Stimulated activated CD4-positive, alpha-beta T cell treated with anti-CD3 and anti-CD28 coated beads, Interleukin-2, amount 100 ng/mL, for 4 hours (primary cell): Measurements from ENCODE around the gene LGALS3.

Source experiments
- DNase-seq: peaks from one replicate; pipeline ENCODE4 v3.0.0-alpha.2; 2020; ENCODE audit warnings: low read depth

Gene LGALS3

DNA sequence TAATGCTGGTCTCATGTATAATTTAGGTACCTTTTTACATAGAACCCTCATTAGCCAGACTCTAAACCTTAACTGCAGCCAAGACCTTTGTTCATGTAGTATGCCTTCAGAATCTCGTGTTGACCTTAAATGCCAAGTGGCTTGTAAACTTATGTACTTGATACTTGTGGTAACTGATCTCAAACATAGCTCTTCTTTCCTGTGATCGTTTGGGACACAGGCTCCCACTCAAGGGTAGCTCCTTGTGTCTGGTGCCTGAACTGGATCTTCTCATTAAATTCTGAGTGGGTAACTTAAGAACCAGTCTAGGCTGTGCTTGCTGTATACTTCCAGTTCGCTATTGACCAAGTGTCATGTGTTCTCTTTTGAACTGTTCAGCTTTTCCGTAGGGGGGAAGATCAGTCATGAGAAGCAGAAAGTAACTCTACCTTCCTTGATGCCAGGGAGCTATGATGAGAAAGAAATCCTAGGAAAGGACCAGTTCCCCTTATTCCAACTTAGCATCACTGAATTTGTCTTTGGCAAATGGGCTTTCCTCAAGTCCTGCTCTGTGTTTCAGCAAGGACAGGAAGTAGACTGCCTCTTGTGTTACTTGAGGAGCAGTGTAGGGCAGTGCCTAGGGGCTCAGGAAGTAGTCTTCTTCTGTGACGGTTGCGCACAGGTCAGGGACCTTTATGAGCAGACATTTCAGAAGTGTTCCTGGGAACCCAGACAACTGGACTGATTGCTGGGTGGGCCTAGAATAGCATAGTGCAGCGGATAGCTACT is 2.5 kb downstream of the LGALS3 start:
- no peak for DNase-seq

DNA sequence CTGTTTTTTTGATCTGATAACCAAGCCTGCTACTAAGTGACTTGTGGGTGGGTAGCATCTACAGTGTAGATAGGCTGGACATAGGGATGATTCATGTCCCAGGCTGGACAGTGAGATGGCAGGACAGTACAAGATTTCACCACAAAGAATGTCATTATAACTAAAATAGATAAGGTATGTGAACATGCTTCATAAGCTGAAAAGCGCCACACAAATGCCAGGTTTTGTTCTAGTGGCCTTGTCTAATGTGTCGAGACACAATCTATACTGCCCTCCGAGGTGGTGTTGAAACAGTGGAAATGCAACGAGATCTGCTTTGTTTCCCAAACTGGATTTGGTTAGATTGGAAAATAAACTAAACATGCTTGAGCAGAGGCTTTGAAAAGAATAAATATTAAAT is 4.4 kb downstream of the LGALS3 start:
- DNase-seq = no peak

GRCh38 chr14:55136241-55136640 is 7.2 kb downstream of the LGALS3 start:
- DNase-seq = no peak

- no peak for DNase-seq
These were observed 8.1 kb downstream of the LGALS3 start for GRCh38 chr14:55136885-55137786.

DNA sequence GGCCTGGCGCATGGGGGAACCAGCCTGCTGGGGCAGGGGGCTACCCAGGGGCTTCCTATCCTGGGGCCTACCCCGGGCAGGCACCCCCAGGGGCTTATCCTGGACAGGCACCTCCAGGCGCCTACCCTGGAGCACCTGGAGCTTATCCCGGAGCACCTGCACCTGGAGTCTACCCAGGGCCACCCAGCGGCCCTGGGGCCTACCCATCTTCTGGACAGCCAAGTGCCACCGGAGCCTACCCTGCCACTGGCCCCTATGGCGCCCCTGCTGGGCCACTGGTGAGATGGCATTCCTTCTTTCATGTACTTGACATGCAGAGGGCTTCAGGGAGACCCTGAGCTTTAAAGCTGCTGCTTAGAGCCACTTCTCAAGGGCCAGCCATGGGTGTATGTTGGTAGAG is 9.0 kb downstream of the LGALS3 start:
- DNase-seq = no peak

DNA sequence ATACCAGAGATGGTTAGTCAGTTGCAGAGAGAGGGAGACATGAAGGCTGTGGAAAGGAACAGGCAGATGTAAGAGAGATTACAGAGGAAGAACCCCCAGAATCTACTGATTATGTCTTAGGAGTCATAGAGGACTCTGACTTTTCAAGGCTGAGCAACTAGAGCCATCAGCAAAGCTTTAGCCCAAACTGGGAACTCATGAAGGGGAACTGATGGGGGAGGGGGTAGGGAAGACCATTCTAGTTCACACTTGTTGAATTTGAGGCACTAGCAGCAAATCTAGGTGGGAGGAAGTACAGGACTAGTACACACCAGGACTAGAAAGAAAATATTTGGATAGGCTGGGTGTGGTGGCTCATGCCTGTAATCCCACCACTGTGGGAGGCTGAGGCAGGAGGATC is 10.1 kb downstream of the LGALS3 start:
- no peak for DNase-seq

DNA sequence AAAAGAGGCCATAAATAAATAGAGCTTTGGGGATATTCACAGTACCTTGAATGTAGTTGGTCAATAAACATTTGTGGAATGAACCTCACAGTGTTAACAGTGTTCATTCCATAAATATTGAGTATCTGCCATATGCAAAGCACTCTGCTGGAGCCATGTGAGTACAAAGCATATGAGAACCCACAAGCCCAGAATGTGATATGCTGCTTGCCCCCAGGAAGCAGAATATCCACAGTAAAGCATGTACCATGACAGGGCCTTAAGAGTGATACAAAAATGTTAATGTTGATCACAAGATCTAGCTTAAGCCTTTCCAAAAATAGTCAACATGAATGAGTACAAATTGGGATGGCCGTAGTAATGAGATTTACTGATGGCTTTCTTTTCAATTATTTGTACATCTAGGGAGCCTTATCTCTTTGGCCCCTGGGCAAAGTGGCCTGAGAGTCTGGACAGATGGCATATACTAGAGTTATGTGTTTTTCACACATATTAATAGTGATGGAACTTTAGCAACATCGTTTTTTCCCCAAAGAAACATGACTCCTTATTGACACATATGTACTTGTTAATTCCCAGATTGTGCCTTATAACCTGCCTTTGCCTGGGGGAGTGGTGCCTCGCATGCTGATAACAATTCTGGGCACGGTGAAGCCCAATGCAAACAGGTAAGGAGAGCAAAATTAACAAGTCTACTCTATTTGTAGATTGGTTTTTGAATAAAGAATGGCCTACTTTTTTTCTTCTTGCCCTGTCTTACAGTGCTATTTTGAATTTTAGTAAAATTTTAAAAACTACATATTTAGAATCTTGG is 10.9 kb downstream of the LGALS3 start:
- no peak for DNase-seq

DNA sequence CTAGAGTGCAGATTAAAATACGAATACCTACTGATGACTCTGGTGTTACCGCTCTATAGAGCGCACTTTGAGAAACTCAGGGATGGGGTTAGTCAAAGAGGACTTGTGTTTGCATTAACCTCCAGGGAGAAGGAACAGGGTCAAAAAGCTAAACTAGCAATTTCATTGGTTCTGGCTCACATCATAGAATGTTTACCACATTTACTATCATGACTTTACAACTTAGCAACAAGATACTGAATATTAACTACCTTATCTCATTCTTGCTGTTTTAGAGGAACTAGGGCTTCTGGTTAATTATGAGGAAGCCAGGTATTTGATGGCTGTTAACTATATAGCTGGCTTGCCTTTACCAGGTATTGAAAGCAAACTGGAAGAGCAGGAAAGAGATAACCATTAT is 12.8 kb downstream of the LGALS3 start:
- DNase-seq = no peak

GRCh38 chr14:55142466-55142865 is 13.4 kb downstream of the LGALS3 start:
- no peak for DNase-seq

DNA sequence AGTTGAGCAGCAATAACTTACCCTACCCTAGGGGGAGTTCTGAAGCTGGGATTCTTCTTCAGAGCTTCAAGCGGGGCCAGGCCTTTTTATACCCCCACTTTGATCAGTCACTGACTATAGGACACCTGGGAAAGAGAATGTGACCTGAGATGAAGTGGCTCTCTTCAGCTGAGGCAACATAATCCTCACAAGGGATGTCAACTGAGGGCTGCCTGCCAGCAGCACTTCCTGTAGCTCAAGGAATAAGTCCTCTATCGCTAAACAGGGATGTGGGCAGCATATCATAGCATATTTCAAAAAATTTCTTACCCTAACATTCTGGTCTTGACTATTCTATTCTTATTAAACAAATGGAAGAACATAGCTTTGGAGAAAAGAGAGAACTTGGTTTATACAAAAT is 17.4 kb downstream of the LGALS3 start:
- DNase-seq = no peak

DNA sequence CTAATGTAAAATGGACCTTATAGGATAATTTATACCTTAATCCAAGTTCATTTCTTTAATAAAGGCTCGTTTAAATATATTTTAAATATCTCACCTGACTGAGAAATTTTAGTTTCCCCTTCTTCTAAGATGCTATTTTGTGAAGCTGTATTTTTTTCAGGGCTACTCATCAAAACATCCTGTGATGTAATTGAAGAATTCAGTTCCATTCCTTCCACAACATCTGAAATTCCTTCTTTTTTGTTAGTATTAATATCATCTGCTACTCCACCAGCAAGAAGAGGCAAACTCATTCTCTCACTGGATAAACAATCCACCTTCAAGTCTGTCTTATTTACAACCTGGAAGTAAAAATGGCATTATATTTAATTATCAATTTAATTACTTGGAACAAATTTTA is 22.5 kb downstream of the LGALS3 start:
- DNase-seq = no peak

DNA sequence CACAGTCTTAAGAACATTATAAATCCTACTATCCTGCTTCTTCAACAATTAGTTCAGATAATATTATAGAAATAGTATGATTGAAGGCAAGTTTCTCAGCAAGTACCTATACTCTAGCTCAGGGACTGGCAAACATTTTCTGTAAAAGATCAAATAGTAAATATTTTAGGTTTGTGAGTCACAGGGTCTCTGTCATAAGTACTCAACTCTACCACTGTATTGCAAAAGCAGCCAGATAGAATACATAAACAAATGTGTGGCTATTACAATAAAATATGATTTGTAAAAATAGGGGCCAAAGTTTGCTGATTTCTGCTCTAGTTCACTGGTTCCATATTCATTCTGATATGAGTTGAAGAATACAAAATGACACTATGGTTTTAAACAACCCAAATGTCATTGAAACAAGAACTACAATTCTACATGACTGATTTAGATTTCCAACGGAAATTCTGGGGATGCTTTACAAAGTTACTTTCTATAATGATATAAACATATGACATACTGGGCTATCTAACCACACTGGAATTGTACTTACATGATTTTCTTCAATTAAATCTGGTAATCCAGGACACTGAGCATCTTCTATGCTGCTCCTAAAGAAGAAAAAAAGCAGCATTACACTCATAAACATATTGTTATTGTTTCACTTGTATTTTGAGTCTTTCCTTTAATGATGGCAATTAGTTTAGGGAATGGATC is 23.2 kb downstream of the LGALS3 start:
- no peak for DNase-seq

DNA sequence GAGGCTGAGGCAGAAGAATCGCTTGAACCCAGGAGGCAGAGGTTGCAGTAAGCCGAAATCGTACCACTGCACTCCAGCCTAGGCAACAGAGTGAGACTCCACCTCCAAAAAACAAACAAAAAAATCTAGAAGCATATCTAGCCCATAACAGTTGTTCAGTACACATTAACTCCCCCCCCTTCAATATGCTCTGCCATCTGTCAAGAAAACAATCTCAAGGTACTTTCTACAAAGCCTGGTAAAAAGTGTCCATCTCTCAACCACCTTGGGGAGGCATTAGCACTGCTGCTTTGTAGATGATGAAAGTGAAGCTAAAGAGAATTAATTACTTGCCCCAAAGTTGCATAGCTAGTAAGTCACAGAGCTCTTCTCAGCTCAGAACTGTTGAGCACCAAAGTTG is 24.9 kb downstream of the LGALS3 start:
- DNase-seq = no peak

- no peak for DNase-seq
These were observed 28.0 kb downstream of the LGALS3 start for GRCh38 chr14:55157080-55157479.

GRCh38 chr14:55158412-55158811 is 29.4 kb downstream of the LGALS3 start:
- DNase-seq = no peak

DNA sequence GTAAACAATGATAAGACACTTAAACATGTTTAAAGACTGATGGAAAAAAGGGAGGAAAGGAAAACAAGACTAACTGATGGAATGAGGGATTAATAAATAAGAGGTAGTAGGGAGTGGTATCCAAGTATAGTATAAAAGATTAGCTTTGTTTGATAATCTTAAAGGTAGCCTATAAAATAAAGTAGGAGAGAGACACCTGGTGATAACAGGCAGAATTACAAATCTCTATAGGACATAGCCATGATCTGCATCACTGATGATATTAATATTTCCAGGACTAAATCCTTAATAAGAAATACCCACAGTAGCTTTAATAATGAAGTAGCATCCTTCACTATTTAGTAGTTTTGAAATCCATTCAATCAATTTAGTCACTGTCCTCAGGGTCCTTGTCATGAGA is 31.9 kb downstream of the LGALS3 start:
- DNase-seq = no peak

DNA sequence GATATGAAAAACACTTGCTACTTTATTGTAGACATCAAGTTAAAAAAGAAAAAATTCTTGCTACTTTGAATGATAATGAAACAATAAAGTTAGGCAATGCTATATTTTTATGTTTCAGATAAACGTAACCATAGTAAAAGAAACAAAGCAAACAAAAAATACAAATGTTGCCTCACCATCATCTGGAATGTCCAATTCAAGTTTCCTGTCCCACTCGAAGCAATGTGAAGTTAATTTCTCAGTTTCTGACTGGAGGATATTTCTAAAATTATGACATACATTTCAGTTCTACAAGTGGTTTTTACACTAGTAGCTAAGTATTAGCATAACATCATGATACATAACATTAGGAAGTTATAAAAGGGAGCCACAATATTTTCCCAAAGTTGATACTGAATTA is 41.5 kb downstream of the LGALS3 start:
- DNase-seq = no peak

DNA sequence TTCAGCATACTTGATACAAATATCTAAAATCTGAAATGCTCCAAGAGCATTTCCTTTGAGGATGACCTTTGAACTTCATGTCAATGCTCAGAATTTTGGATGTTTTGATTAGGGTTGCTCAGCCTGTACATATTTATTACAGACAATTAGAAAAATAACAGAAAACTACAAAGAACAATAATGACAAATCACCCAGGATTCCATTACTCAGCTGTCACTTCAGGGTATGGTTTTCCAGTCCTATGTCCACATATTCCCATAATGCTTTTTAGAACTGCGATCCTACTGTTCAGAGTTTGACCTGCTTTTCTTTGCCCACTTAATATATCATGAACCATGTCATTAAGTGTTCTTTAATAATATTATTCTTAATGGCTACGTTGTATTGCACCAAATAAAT is 51.0 kb downstream of the LGALS3 start:
- DNase-seq = no peak

DNA sequence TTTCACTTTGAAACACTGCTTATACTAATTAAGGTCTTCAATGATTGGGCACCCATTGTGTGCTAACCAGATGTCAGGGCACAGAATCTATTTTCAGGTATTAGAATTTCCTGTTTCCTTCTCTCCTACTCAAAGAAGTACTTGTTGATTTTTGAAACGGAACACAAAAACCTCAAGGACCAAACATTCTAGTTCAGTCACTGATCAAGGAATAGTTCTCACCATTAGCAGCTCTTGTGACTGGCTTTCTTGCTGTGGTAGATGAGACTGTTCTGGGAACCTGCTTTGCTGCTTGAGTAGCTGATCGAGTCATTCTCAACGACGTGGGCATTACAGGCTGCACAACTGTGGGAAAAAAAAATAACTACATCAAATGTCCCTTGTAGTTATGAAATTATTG is 51.4 kb downstream of the LGALS3 start:
- DNase-seq = no peak

DNA sequence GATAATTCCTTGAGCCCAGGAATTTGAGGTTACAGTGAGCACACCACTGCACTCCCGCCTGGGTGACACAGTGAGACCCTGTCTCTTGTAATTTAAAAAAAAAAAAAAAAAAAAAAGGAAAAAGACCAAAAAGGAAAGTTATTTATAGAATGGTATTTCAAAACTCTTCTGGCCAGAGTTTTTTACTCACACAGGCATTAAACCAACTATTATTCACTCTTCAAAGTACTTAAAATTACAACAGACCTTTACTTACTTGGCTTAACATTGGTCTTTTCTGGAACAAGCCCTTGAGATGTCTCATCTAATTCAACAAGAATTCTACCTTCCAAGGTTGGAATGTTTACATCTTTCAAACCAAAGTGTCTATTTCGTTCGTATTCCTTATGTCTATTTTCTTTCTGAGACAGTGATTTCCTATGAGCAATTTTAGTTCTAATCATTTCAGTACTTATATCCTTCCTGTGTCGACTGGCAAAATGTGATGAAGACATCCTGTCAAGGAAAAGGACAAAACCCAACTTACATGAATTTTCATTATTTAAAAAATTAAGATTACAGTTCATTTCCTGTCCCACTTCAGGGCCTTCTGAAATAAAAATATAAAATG is 59.7 kb downstream of the LGALS3 start:
- DNase-seq = no peak

- DNase-seq = no peak
These were observed 61.8 kb downstream of the LGALS3 start for GRCh38 chr14:55190906-55191202.
